Activated CD4-positive, alpha-beta T cell treated with anti-CD3 and anti-CD28 coated beads, Interleukin-2, Interleukin-4, amounts not matched to agents 100 ng/mL and 50 ng/mL, durations not matched to agents 16 hours and 8 hours (primary cell): ENCODE results near the gene CSH2.
A peak's percentile ranks its signal among the peaks of the same experiment; 100 is the strongest.

Experiments used
- DNase-seq: peaks from one replicate; pipeline ENCODE4 v3.0.0-alpha.2; 2020; ENCODE audit warnings: low spot score

The CSH2 gene

GRCh38 chr17:63834431-63835166, 38.9 kb downstream of the CSH2 start:
- peak; percentile 82 for DNase-seq

GRCh38 chr17:63833741-63834373, 39.6 kb downstream of the CSH2 start:
- DNase-seq: no peak

- DNase-seq: no peak
Observed at GRCh38 chr17:63833026-63833740, 40.3 kb downstream of the CSH2 start.

- DNase-seq: no peak
Observed at GRCh38 chr17:63832455-63832854, 41.0 kb downstream of the CSH2 start.

GRCh38 chr17:63832014-63832413, 41.5 kb downstream of the CSH2 start:
- no peak for DNase-seq

- DNase-seq: no peak
Observed at GRCh38 chr17:63831505-63831904, 42.0 kb downstream of the CSH2 start.

GRCh38 chr17:63830904-63831491, 42.5 kb downstream of the CSH2 start:
- no peak for DNase-seq

GRCh38 chr17:63830278-63830677, 43.2 kb downstream of the CSH2 start:
- DNase-seq: no peak

- no peak for DNase-seq
Observed at GRCh38 chr17:63828936-63829335, 44.5 kb downstream of the CSH2 start.

- DNase-seq: no peak
Observed at GRCh38 chr17:63827801-63828221, 45.7 kb downstream of the CSH2 start.

GRCh38 chr17:63827002-63827800, 46.3 kb downstream of the CSH2 start, which contains the start of the genes FTSJ3 and PSMC5:
Gene FTSJ3, minus strand, starts transcription at chr17:63827663. Its CDS starts 761 bp downstream, at chr17:63826902.
Gene PSMC5, plus strand, starts transcription at chr17:63827431. Its CDS starts 60 bp downstream, at chr17:63827491.
- peak; percentile 96 for DNase-seq

GRCh38 chr17:63826468-63827001, 46.9 kb downstream of the CSH2 start:
- no peak for DNase-seq

- no peak for DNase-seq
Observed at GRCh38 chr17:63824362-63824761, 49.1 kb downstream of the CSH2 start.

- DNase-seq: no peak
Observed at GRCh38 chr17:63823659-63824331, 49.7 kb downstream of the CSH2 start.

GRCh38 chr17:63822537-63822936, 50.9 kb downstream of the CSH2 start:
- no peak for DNase-seq
